Esophagus (tissue), 2 donors: ENCODE data around the gene MRPS18A. TPM values are rescaled to one million over a fixed set of nuclear protein-coding genes. Genes with fewer than 3 reads are reported as not detected.

Experiments used
- H3K27ac ChIP-seq, 2 donors: one replicate each; pipeline ENCODE4 v1.5.1; 2013; ENCODE audit warnings: low read depth in 2 of 2, mild to moderate bottlenecking in 2 of 2, inconsistent platforms in 1 of 2, low read length in 1 of 2, moderate library complexity in 1 of 2
- H3K27me3 ChIP-seq, 2 donors: one replicate each; pipeline ENCODE4 v1.6.1; 2013; ENCODE audit warnings: low read length in 2 of 2, control low read depth in 1 of 2, mild to moderate bottlenecking in 1 of 2; ENCODE audit not compliant: insufficient read depth in 2 of 2, control insufficient read depth in 1 of 2
- H3K36me3 ChIP-seq, 2 donors: one replicate each; pipeline ENCODE4 v1.6.1; 2013; ENCODE audit warnings: low read length in 1 of 2; ENCODE audit not compliant: control insufficient read depth in 2 of 2, insufficient read depth in 2 of 2
- H3K4me1 ChIP-seq, 2 donors: one replicate each; pipeline ENCODE4 v1.6.1; 2013; ENCODE audit warnings: low read length in 1 of 2; ENCODE audit not compliant: control insufficient read depth in 2 of 2, insufficient read depth in 2 of 2
- H3K4me3 ChIP-seq, 2 donors: one replicate each; pipeline ENCODE4 v1.5.1; 2013; ENCODE audit warnings: low read length in 2 of 2, mild to moderate bottlenecking in 2 of 2, low read depth in 1 of 2, moderate library complexity in 1 of 2
- H3K9me3 ChIP-seq, 2 donors: one replicate each; pipeline ENCODE4 v1.6.1; 2013; ENCODE audit warnings: mild to moderate bottlenecking in 2 of 2, low read depth in 1 of 2, low read length in 1 of 2, moderate library complexity in 1 of 2; ENCODE audit not compliant: control insufficient read depth in 2 of 2, insufficient read depth in 1 of 2
- WGBS, 2 donors: extraction: QIAGEN DNeasy Blood & Tissue Kit; methylation state at CpG; one replicate each; pipeline ENCODE4 v1.1.7; 2013; 5-methylcytosine and 5-hydroxymethylcytosine counted together
- polyA plus RNA-seq, 2 donors: library from polyadenylated mRNA; stranded (reverse); fragments of 200-250 nt; gene quantifications; one replicate each; pipeline ENCODE4 v1.2.3, GENCODE V29; 2013
- donor health status: healthy with polysubstance abuse.
- donor health status: Bipolar disorder and iron deficiency.

Gene MRPS18A
- polyA plus RNA-seq, 2 donors = 33.3 to 70.0 TPM

DNA sequence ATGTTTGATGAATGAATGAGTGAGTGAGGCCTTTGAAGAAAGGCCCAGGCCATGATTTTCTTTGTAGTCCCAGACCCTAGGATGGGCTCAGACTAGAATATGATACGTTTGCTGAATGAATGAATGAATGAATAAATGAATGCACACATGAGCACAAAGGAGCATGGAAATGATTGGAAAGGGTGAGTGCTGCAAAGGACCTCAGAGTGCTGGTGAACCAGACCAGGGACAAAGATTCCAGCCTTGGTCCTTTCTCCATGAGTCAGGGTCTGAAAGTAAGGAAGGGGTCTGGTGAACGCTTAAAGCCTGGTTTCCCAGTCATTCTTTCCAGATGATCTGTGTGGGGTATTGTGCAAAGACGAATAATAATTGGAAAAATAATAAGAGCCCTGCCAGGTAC lies 40.0 kb upstream of the MRPS18A start:
- Histone ChIP-seq H3K4me1 (peaks cover 0 to 11% of the 10 kb centered on the region in 2 donors), H3K9me3 (peaks cover 0 to 2% of the 10 kb centered on the region in 2 donors), H3K27me3 (no peaks in the 10 kb centered on the region), H3K4me3 (no peak overlapping the region), H3K27ac (no peak overlapping the region), H3K36me3 (no peaks in the 10 kb centered on the region)
- WGBS, 2 donors = 81 to 85% methylated on average over 3 of the region's 3 CpGs

- Histone ChIP-seq H3K27ac (no peak overlapping the region), H3K4me3 (no peak overlapping the region), H3K36me3 (no peaks in the 10 kb centered on the region), H3K9me3 (peaks cover 0 to 2% of the 10 kb centered on the region in 2 donors), H3K4me1 (peaks cover 0 to 11% of the 10 kb centered on the region in 2 donors), H3K27me3 (no peaks in the 10 kb centered on the region)
- WGBS, 2 donors = 88 to 89% methylated on average over 7 of the region's 7 CpGs
Observed at GRCh38 chr6:43725643-43726580, 38.3 kb upstream of the MRPS18A start.

DNA sequence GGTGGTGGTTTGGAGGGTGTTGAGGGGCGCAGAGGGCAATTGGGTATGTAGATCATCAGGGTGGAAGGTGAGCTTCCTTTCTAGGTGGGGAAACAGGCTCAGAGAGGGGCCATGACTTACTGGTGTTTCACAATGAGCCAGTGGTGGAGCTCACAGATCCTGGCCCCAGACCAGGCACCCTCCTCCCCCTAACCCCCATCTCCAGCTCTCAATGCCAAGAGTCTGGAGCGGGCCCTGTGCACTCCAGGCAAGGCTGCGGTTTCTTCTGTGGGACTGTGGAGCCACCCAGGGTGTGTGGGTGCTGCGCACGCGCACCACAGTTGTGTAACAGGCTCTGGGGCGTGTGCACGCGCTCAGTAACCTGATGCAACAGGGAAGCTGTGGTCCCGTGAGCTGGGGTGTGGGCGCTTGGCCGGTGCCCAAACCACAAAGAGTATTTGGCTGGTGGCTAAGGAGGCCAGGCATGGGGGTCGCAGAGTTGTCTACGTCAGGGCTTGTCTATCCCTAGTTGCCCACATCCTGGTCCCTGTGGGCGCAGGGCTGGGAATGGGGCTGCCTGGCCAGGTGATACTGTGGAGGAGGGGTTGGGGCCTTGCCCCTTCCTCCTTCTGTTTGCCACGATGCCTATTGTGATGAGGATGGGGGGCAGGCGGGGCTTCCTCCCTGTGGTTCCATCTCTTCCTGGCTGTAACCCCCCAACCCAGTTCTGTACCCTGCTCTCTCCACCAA lies 37.5 kb upstream of the MRPS18A start:
- Histone ChIP-seq H3K4me3 (no peak overlapping the region), H3K9me3 (peaks cover 0 to 2% of the 10 kb centered on the region in 2 donors), H3K27ac (peak overlapping the region in 1 of 2 donors; percentile 47), H3K36me3 (no peaks in the 10 kb centered on the region), H3K27me3 (no peaks in the 10 kb centered on the region), H3K4me1 (peaks cover 0 to 11% of the 10 kb centered on the region in 2 donors)
- WGBS, 2 donors = 33 to 36% methylated on average over 17 of the region's 17 CpGs

DNA sequence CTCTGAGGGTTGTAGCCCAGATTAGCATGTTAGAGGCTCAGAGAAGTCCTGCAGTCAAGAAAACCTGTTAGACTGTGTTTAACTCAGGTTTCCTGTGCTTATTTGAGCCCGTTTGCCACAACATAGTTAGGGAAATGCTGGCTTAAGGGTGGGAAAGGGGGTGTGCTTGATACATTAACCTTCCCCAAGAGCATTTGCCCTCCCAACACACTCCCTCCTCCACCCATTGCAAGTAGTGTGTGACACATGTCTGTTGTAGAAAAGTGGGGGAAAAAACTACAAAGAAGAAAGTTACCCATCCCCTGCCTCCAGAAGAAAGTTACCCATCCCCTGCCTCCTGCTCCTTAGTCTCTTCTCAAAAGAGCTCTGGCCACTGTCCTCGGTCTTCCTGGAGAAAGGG lies 36.8 kb upstream of the MRPS18A start:
- Histone ChIP-seq H3K9me3 (no peaks in the 10 kb centered on the region), H3K27ac (no peak overlapping the region), H3K36me3 (no peaks in the 10 kb centered on the region), H3K4me3 (no peak overlapping the region), H3K4me1 (peaks cover 0 to 11% of the 10 kb centered on the region in 2 donors), H3K27me3 (no peaks in the 10 kb centered on the region)
- WGBS, 2 donors = 60 to 62% methylated on average over 2 of the region's 2 CpGs

- Histone ChIP-seq H3K4me3 (no peak overlapping the region), H3K27me3 (no peaks in the 10 kb centered on the region), H3K27ac (no peak overlapping the region), H3K4me1 (peaks cover 0 to 11% of the 10 kb centered on the region in 2 donors), H3K36me3 (no peaks in the 10 kb centered on the region), H3K9me3 (no peaks in the 10 kb centered on the region)
- WGBS, 2 donors = 45 to 52% methylated on average over 9 of the region's 9 CpGs
Observed at GRCh38 chr6:43723737-43724295, 36.2 kb upstream of the MRPS18A start.

GRCh38 chr6:43722920-43723545 lies 35.4 kb upstream of the MRPS18A start:
- WGBS, 2 donors = 85 to 88% methylated on average over 10 of the region's 10 CpGs
- H3K27me3 ChIP-seq = no peaks in the 10 kb centered on the region
- no peaks in the 10 kb centered on the region for H3K9me3 ChIP-seq
- H3K4me1 ChIP-seq = peaks cover 0 to 9% of the 10 kb centered on the region in 2 donors
- H3K27ac ChIP-seq = no peak overlapping the region
- H3K4me3 ChIP-seq = no peak overlapping the region
- H3K36me3 ChIP-seq = no peaks in the 10 kb centered on the region

- no peaks in the 10 kb centered on the region for H3K9me3 ChIP-seq
- peaks cover 3 to 13% of the 10 kb centered on the region in 2 donors for H3K4me1 ChIP-seq
- 86 to 91% methylated on average over 4 of the region's 4 CpGs for WGBS, 2 donors
- H3K27ac ChIP-seq = no peak overlapping the region
- no peak overlapping the region for H3K4me3 ChIP-seq
- H3K36me3 ChIP-seq = no peaks in the 10 kb centered on the region
- H3K27me3 ChIP-seq = no peaks in the 10 kb centered on the region
Observed at GRCh38 chr6:43720999-43721398, 33.4 kb upstream of the MRPS18A start.

DNA sequence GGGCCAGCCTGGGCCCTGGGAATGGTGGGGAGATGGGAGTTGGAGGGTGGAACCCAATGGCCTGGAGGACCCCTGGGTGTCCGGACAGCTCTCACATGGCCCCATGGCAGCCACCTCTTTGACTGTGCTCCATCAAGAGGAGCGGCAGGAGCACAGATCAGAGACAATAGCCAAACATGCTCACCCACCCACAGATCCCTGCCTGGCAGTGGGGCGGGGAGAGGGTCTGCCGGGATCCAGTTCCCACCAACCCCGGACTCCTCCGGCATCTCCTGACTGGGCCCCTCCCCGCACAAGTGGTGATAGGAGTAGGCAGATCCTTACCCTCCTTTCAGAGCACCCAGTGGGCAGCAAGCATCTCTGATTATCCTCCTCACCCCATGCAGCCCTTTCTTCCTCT lies 31.9 kb upstream of the MRPS18A start:
- H3K4me3 ChIP-seq = no peak overlapping the region
- peaks cover 4 to 5% of the 10 kb centered on the region in 2 donors for H3K4me1 ChIP-seq
- H3K27ac ChIP-seq = no peak overlapping the region
- H3K36me3 ChIP-seq = no peaks in the 10 kb centered on the region
- H3K9me3 ChIP-seq = no peaks in the 10 kb centered on the region
- H3K27me3 ChIP-seq = no peaks in the 10 kb centered on the region
- 88 to 92% methylated on average over 6 to 7 of the region's 7 CpGs for WGBS, 2 donors

DNA sequence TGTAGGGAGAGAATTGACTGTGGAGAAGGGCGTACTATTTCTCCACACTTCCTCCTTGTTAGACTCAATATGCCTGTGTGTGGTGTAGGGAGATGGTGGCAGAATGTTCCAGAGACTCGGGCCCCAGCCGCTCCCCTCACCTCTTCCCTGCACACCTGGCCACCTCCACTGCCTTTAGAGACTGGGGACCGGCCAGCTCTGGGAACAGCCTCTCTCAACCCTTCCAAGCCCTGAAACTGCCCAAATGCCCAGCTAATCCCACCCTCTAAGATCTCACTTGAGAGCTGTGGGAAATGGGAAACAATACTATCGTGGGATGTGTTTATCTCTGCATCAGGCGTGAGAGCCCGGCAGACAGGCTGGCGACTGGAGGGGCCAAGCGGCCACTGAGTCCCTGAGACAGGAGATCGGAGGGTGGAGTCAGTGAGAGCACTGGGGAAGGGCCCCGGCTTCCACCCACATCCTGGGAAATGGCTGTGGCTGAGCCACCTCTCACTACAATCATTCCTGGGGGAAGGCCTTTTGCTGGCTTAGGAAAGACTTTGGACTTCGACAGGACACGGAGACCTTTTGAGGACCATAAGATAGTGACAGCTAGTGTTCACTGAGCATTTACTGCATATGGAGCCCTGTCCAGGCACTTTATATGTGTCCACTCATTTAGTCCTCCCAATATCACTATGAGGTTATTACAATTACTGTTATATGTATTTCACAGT lies 31.0 kb upstream of the MRPS18A start:
- H3K4me1 ChIP-seq = peaks cover 4 to 5% of the 10 kb centered on the region in 2 donors
- H3K27me3 ChIP-seq = no peaks in the 10 kb centered on the region
- H3K27ac ChIP-seq = peak overlapping the region in 1 of 2 donors; percentile 14

More for the DNA sequence above, 31.0 kb upstream of the MRPS18A start:
- WGBS, 2 donors = 81 to 89% methylated on average over 13 of the region's 13 CpGs
- H3K4me3 ChIP-seq = no peak overlapping the region
- no peaks in the 10 kb centered on the region for H3K9me3 ChIP-seq
- H3K36me3 ChIP-seq = no peaks in the 10 kb centered on the region
